Measurements from ENCODE around the gene CCDC144A.
"Not testable (repeated sequence)": the region's sequence is repeated elsewhere in the genome, so short reads cannot be mapped to it uniquely, and the experiment has no call there.

Gene CCDC144A

DNA sequence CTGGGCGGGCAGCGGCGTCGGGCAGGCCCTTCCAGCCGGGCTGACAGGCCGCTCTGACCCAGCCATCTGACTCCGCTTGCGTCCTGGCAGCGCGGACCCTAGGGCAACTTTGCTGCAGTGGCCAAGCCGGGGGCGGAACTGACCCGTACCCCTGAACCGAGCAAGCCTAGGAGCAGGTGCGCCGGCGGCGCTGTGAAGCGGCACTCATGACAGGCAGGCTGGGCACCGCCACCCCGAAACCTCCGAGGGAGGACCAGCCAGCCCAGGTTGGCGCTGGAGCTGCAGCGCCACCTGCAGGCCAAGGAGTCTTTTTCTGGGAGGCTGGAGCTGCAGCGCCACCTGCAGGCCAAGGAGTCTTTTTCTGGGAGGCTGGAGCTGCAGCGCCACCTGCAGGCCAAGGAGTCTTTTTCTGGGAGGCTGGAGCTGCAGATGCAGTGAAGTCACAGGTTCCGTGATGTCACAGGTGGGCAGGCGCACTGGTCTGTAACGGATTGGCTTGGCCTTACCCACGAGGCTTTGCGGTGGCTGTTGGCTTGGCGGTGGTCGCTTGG lies at the start of gene CCDC144A:
TSS of gene CCDC144A (plus strand) at position 511 of the 551 bp plus-strand sequence. CDS start 160 bp downstream, outside the sequence.
- in situ Hi-C loops (cut with HindIII; ENCODE audit: low pct_unique_long_range_greater_than_20kb, low sequenced_read_pairs): not testable (repeated sequence)
- peak in 1 of 2 experiments; percentile 13 for DNase-seq (ENCODE audit: low read depth in 1 of 2, low spot score in 1 of 2)

DNA sequence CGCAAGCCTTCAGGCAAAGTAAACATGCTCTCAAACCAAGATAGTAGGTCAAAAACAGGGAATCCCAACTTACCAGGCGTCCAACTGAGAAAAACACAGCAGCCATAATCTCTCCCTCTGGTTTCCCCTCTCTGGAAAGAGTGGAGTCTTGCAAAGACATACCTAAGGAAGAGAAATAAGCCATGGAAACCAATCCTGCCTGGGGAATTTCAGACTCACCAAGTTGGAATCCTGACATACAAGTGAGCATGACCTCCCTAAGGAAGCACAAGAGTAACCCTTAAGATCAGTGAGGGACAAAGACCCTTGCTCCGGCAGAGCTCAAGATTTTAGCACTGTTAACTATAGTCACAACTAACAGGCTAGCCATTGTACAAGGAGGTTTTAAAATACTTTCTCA lies 40.5 kb upstream of the CCDC144A start:
- in situ Hi-C loops (cut with HindIII; ENCODE audit: low pct_unique_long_range_greater_than_20kb, low sequenced_read_pairs): no loop called here
- DNase-seq (ENCODE audit: low read depth in 1 of 2, low spot score in 1 of 2): no peak
- TF ChIP-seq JUND (IDR thresholded peaks at IDR 0.05; ENCODE audit: low read depth): no peak

DNA sequence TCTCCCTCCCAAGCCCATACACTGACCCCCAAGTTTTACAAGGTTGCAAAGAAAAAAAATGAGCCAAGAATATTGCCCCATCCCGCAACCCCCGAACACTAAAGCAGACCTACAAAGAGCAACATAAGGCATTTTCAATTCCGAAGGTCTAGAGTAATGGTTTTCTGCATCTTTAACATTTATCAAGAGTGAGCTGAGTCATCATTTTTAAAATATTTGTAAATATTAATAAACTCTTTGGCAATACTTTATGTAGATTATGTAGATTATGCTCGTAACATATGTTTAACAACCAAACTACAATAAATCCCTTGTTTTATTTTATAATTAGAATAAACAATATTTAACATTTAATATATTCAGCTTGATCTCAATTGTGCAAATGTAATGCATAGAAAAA lies 37.8 kb upstream of the CCDC144A start:
- in situ Hi-C loops (cut with HindIII; ENCODE audit: low pct_unique_long_range_greater_than_20kb, low sequenced_read_pairs): no loop called here
- DNase-seq (ENCODE audit: low read depth in 1 of 2, low spot score in 1 of 2): no peak
- TF ChIP-seq JUND (IDR thresholded peaks at IDR 0.05; ENCODE audit: low read depth): no peak

- no peak for TF ChIP-seq JUND (IDR thresholded peaks at IDR 0.05; ENCODE audit: low read depth)
- in situ Hi-C loops (cut with HindIII; ENCODE audit: low pct_unique_long_range_greater_than_20kb, low sequenced_read_pairs): no loop called here
- no peak for DNase-seq (ENCODE audit: low read depth in 1 of 2, low spot score in 1 of 2)
Observed at GRCh38 chr17:16652847-16653366, 37.1 kb upstream of the CCDC144A start.

GRCh38 chr17:16653367-16654041 lies 36.5 kb upstream of the CCDC144A start, which contains the start of gene ZNF624:
Gene ZNF624 (minus strand): TSS chr17:16653850.
- DNase-seq (ENCODE audit: low read depth in 1 of 2, low spot score in 1 of 2): peak; percentile 83 to 94
- no peak for TF ChIP-seq JUND (IDR thresholded peaks at IDR 0.05; ENCODE audit: low read depth)
- in situ Hi-C loops (cut with HindIII; ENCODE audit: low pct_unique_long_range_greater_than_20kb, low sequenced_read_pairs): no loop called here

- in situ Hi-C loops (cut with HindIII; ENCODE audit: low pct_unique_long_range_greater_than_20kb, low sequenced_read_pairs): no loop called here
- TF ChIP-seq JUND (IDR thresholded peaks at IDR 0.05; ENCODE audit: low read depth): no peak
- no peak for DNase-seq (ENCODE audit: low read depth in 1 of 2, low spot score in 1 of 2)
Observed at GRCh38 chr17:16661217-16661616, 28.8 kb upstream of the CCDC144A start.

GRCh38 chr17:16662936-16663335 lies 27.1 kb upstream of the CCDC144A start:
- DNase-seq (ENCODE audit: low read depth in 1 of 2, low spot score in 1 of 2): no peak
- in situ Hi-C loops (cut with HindIII; ENCODE audit: low pct_unique_long_range_greater_than_20kb, low sequenced_read_pairs): no loop called here

GRCh38 chr17:16666553-16666906 lies 23.5 kb upstream of the CCDC144A start:
- DNase-seq (ENCODE audit: low read depth in 1 of 2, low spot score in 1 of 2); in situ Hi-C loops (cut with HindIII; ENCODE audit: low pct_unique_long_range_greater_than_20kb, low sequenced_read_pairs): not testable (repeated sequence)

More at GRCh38 chr17:16662936-16663335, 27.1 kb upstream of the CCDC144A start:
- TF ChIP-seq JUND (IDR thresholded peaks at IDR 0.05; ENCODE audit: low read depth): no peak

GRCh38 chr17:16666907-16667636 lies 23.0 kb upstream of the CCDC144A start:
- DNase-seq (ENCODE audit: low read depth in 1 of 2, low spot score in 1 of 2); in situ Hi-C loops (cut with HindIII; ENCODE audit: low pct_unique_long_range_greater_than_20kb, low sequenced_read_pairs): not testable (repeated sequence)

GRCh38 chr17:16676676-16677268 lies 13.3 kb upstream of the CCDC144A start:
- no peak for TF ChIP-seq JUND (IDR thresholded peaks at IDR 0.05; ENCODE audit: low read depth)
- DNase-seq (ENCODE audit: low read depth in 1 of 2, low spot score in 1 of 2): no peak
- in situ Hi-C loops (cut with HindIII; ENCODE audit: low pct_unique_long_range_greater_than_20kb, low sequenced_read_pairs): no loop called here

DNA sequence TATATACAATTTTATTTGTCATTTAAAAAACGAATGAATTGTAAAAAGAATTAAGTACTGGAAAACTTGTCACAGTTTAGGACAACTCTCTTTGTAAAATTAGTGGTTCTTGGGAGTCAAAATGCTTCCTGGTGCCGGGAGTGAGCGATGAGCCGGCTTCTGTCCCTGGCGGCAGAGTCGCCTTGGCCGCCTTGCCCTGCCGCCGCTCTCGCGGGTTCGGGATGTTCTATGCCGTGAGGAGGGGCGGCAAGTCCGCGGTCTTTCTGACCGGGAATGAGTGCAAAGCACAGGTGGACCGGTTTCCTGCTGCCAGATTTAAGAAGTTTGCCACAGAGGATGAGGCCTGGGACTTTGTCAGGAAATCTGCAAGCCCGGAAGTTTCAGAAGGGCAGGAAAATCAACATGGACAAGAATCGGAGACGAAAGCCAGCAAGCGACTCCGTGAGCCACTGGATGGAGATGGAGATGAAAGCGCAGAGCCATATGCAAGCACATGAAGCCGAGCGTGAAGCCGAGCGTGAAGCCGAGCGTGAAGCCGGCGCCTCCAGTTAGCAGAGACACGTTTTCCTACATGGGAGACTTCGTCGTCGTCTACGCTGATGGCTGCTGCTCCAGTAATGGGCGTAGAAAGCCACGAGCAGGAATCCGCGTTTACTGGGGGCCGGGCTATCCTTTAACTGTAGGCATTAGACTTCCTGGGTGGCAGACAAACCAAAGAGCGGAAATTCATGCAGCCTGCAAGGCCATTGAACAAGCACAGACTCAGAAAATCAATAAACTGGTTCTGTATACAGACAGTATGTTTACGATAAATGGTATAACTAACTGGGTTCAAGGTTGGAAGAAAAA lies 6.5 kb upstream of the CCDC144A start:
- in situ Hi-C loops (cut with HindIII; ENCODE audit: low pct_unique_long_range_greater_than_20kb, low sequenced_read_pairs); DNase-seq (ENCODE audit: low read depth in 1 of 2, low spot score in 1 of 2): not testable (repeated sequence)

DNA sequence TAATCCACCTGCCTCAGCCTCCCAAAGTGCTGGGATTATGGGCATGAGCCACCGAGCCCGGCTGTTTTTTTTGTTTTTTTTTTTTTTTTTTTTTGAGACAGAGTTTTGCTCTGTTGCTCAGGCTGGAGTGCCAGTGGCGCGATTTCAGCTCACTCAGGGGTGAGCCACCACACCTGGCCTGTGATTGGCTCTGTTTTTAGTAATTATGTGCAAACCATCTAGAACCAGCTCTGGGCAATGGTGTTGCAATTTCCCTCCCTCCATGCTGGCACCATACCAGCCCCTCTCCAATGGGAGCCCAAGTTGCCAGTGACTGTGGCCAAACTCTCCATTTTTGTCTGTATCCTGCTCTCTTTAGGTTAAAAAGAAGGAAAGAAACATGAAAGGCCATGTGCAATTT lies 4.0 kb upstream of the CCDC144A start:
- in situ Hi-C loops (cut with HindIII; ENCODE audit: low pct_unique_long_range_greater_than_20kb, low sequenced_read_pairs); DNase-seq (ENCODE audit: low read depth in 1 of 2, low spot score in 1 of 2): not testable (repeated sequence)

GRCh38 chr17:16687151-16687550 lies 2.9 kb upstream of the CCDC144A start:
- in situ Hi-C loops (cut with HindIII; ENCODE audit: low pct_unique_long_range_greater_than_20kb, low sequenced_read_pairs); DNase-seq (ENCODE audit: low read depth in 1 of 2, low spot score in 1 of 2): not testable (repeated sequence)

GRCh38 chr17:16690447-16690846 lies 406 bp downstream of the CCDC144A start:
- DNase-seq (ENCODE audit: low read depth in 1 of 2, low spot score in 1 of 2); in situ Hi-C loops (cut with HindIII; ENCODE audit: low pct_unique_long_range_greater_than_20kb, low sequenced_read_pairs): not testable (repeated sequence)

GRCh38 chr17:16697603-16698002 lies 7.6 kb downstream of the CCDC144A start:
- in situ Hi-C loops (cut with HindIII; ENCODE audit: low pct_unique_long_range_greater_than_20kb, low sequenced_read_pairs); DNase-seq (ENCODE audit: low read depth in 1 of 2, low spot score in 1 of 2): not testable (repeated sequence)

DNA sequence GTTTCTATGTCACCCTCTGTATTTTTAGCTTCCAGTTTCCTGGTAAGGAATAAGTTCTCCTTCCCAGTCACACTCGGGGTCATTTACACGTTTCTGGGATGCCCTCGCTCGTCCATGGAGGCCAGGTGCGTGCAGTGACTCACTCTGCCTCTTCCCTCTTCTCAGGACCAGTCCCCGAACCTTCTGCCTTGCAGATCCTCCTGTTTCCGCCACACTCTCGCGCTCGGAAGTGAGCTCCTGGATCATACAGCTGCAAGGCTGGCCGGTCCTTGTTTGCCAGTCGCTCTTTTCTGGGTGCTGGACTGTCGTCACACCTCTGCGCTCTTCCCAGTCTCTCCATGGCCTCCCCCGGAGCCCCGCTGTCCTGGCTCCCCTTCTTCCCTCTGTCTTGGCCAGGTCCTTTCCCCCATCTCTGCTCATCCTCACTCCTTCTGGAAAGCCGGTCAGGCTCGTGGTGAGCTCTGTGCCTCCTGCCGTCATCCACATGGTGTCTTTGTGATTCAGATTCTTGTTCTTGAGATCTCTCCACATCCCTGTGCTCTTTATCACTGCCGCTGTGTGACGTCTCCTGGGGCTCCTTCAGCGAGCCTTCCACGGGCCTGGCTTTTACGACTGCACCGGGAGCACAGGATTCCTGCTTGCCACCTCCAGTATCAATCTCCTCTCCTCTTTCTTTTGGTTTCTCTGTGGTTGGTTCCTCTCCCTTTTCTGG lies 55.6 kb downstream of the CCDC144A start:
- in situ Hi-C loops (cut with HindIII; ENCODE audit: low pct_unique_long_range_greater_than_20kb, low sequenced_read_pairs); DNase-seq (ENCODE audit: low read depth in 1 of 2, low spot score in 1 of 2): not testable (repeated sequence)
